SK-N-MC (cell line): Measurements from ENCODE around the gene FCN2.

Source experiments
- EZH2 ChIP-seq: fragments of 200-600 bp; sonication (generic); IDR thresholded peaks from one replicate; pipeline ENCODE4 v1.6.1; 2017; ENCODE audit warnings: antibody characterized with exemption
- POLR2AphosphoS5 ChIP-seq: IDR thresholded peaks from 2 replicates; pipeline ENCODE4 v1.6.1; 2012; ENCODE audit warnings: mild to moderate bottlenecking, low read depth, low read length, borderline replicate concordance

- no peak for TF ChIP-seq EZH2
- no peak for TF ChIP-seq POLR2AphosphoS5
Observed at GRCh38 chr9:134932606-134933005, 52.0 kb downstream of the FCN2 start.
